Measurements from ENCODE around the gene EDN1. TPM values are rescaled to one million over a fixed set of nuclear protein-coding genes. Genes with fewer than 3 reads are reported as not detected.

The EDN1 gene
- total RNA-seq = 35.0 TPM

- intact Hi-C loops (cut with DNase I) = no loop called here
- DNase-seq (ENCODE audit: low spot score) (peak; percentile 84), ATAC-seq (peak; percentile 93)
Observed at GRCh38 chr6:12289933-12290820, at the start of gene EDN1. Gene EDN1, plus strand, starts transcription at chr6:12290361. Its CDS starts 269 bp downstream, at chr6:12290630.

GRCh38 chr6:12241493-12242175, 48.5 kb upstream of the EDN1 start:
- no peak for DNase-seq (ENCODE audit: low spot score)
- ATAC-seq = no peak
- intact Hi-C loops (cut with DNase I) = no loop called here

- no peak for DNase-seq (ENCODE audit: low spot score)
- ATAC-seq = no peak
- intact Hi-C loops (cut with DNase I) = no loop called here
Observed at GRCh38 chr6:12243169-12243568, 47.0 kb upstream of the EDN1 start.

GRCh38 chr6:12245360-12245759, 44.8 kb upstream of the EDN1 start:
- intact Hi-C loops (cut with DNase I) = no loop called here
- ATAC-seq (no peak), DNase-seq (ENCODE audit: low spot score) (no peak)

- DNase-seq (ENCODE audit: low spot score) (no peak), ATAC-seq (no peak)
- intact Hi-C loops (cut with DNase I) = no loop called here
Observed at GRCh38 chr6:12245763-12246718, 44.1 kb upstream of the EDN1 start.

GRCh38 chr6:12246900-12247299, 43.3 kb upstream of the EDN1 start:
- DNase-seq (ENCODE audit: low spot score) (no peak), ATAC-seq (no peak)
- intact Hi-C loops (cut with DNase I) = no loop called here

- ATAC-seq = no peak
- intact Hi-C loops (cut with DNase I) = no loop called here
- DNase-seq (ENCODE audit: low spot score) = no peak
Observed at GRCh38 chr6:12249541-12250382, 40.4 kb upstream of the EDN1 start.

GRCh38 chr6:12250383-12250770, 39.8 kb upstream of the EDN1 start:
- intact Hi-C loops (cut with DNase I) = no loop called here
- no peak for ATAC-seq

GRCh38 chr6:12254210-12254609, 36.0 kb upstream of the EDN1 start:
- no peak for DNase-seq (ENCODE audit: low spot score)
- intact Hi-C loops (cut with DNase I) = no loop called here
- ATAC-seq = no peak

More at GRCh38 chr6:12250383-12250770, 39.8 kb upstream of the EDN1 start:
- no peak for DNase-seq (ENCODE audit: low spot score)

- ATAC-seq (no peak), DNase-seq (ENCODE audit: low spot score) (no peak)
- intact Hi-C loops (cut with DNase I) = no loop called here
Observed at GRCh38 chr6:12258191-12258590, 32.0 kb upstream of the EDN1 start.

- ATAC-seq = no peak
- DNase-seq (ENCODE audit: low spot score) = no peak
- intact Hi-C loops (cut with DNase I) = no loop called here
Observed at GRCh38 chr6:12258591-12259075, 31.5 kb upstream of the EDN1 start.

- intact Hi-C loops (cut with DNase I) = no loop called here
- DNase-seq (ENCODE audit: low spot score) (no peak), ATAC-seq (no peak)
Observed at GRCh38 chr6:12260458-12261093, 29.6 kb upstream of the EDN1 start.

GRCh38 chr6:12261502-12261901, 28.7 kb upstream of the EDN1 start:
- intact Hi-C loops (cut with DNase I) = no loop called here
- no peak for ATAC-seq

GRCh38 chr6:12262236-12263061, 27.7 kb upstream of the EDN1 start:
- ATAC-seq (no peak), DNase-seq (ENCODE audit: low spot score) (no peak)
- intact Hi-C loops (cut with DNase I) = no loop called here

More at GRCh38 chr6:12261502-12261901, 28.7 kb upstream of the EDN1 start:
- no peak for DNase-seq (ENCODE audit: low spot score)

GRCh38 chr6:12263403-12263802, 26.8 kb upstream of the EDN1 start:
- ATAC-seq = no peak

GRCh38 chr6:12264671-12265070, 25.5 kb upstream of the EDN1 start:
- DNase-seq (ENCODE audit: low spot score) = no peak
- intact Hi-C loops (cut with DNase I) = no loop called here

More at GRCh38 chr6:12263403-12263802, 26.8 kb upstream of the EDN1 start:
- intact Hi-C loops (cut with DNase I) = no loop called here
- DNase-seq (ENCODE audit: low spot score) = no peak

GRCh38 chr6:12265296-12265695, 24.9 kb upstream of the EDN1 start:
- DNase-seq (ENCODE audit: low spot score) = no peak
- intact Hi-C loops (cut with DNase I) = no loop called here
- no peak for ATAC-seq

More at GRCh38 chr6:12264671-12265070, 25.5 kb upstream of the EDN1 start:
- no peak for ATAC-seq

All from sciatic nerve (tissue), 2 donors.